Endodermal cell (in vitro differentiated cells): ENCODE results near the gene PATZ1. TPM values are rescaled to one million over a fixed set of nuclear protein-coding genes. Genes with fewer than 3 reads are reported as not detected.
A peak's percentile ranks its signal among the peaks of the same experiment; 100 is the strongest.

ENCODE experiments used
- DNase-seq: peaks from one replicate; pipeline ENCODE4 v3.0.0-alpha.2; 2017
- H3K27ac ChIP-seq: 2 replicates; pipeline ENCODE4 v1.5.1; 2013; ENCODE audit warnings: mild to moderate bottlenecking, low read depth, low read length, moderate library complexity
- H3K27me3 ChIP-seq: 2 replicates; pipeline ENCODE4 v1.6.1; 2013; ENCODE audit warnings: mild to moderate bottlenecking, low read length, moderate library complexity; ENCODE audit not compliant: insufficient read depth, control insufficient read depth, poor library complexity, severe bottlenecking
- H3K36me3 ChIP-seq: 2 replicates; pipeline ENCODE4 v1.7.0; 2013; ENCODE audit warnings: mild to moderate bottlenecking, low read length, moderate library complexity; ENCODE audit not compliant: control insufficient read depth, insufficient read depth
- H3K4me1 ChIP-seq: one replicate; pipeline ENCODE4 v1.7.0; 2013; ENCODE audit warnings: low read length; ENCODE audit not compliant: control insufficient read depth, insufficient read depth
- H3K4me3 ChIP-seq: 2 replicates; pipeline ENCODE4 v1.5.1; 2013; ENCODE audit warnings: mild to moderate bottlenecking, low read length, moderate library complexity
- H3K9ac ChIP-seq: 2 replicates; pipeline ENCODE4 v1.6.1; 2013; ENCODE audit warnings: mild to moderate bottlenecking, low read length, moderate library complexity; ENCODE audit not compliant: poor library complexity, severe bottlenecking; ENCODE audit errors: extremely low read depth
- H3K9me3 ChIP-seq: 2 replicates; pipeline ENCODE4 v1.6.1; 2013; ENCODE audit warnings: mild to moderate bottlenecking, low read length, moderate library complexity; ENCODE audit not compliant: control insufficient read depth
- H3K27ac Mint-ChIP-seq: 2 replicates; pipeline ENCODE4 v1.8.0; 2020; ENCODE audit warnings: mixed read lengths
- H3K27me3 Mint-ChIP-seq: 2 replicates; pipeline ENCODE4 v1.8.0; 2021; ENCODE audit warnings: mild to moderate bottlenecking, mixed read lengths; ENCODE audit not compliant: insufficient read depth
- H3K36me3 Mint-ChIP-seq: 2 replicates; pipeline ENCODE4 v1.8.0; 2020; ENCODE audit warnings: low read depth, mixed read lengths
- H3K4me1 Mint-ChIP-seq: 2 replicates; pipeline ENCODE4 v1.8.0; 2020; ENCODE audit warnings: mixed read lengths
- H3K4me3 Mint-ChIP-seq: 2 replicates; pipeline ENCODE4 v1.8.0; 2020; ENCODE audit warnings: mild to moderate bottlenecking, moderate library complexity, mixed read lengths
- H3K9me3 Mint-ChIP-seq: 2 replicates; pipeline ENCODE4 v1.8.0; 2020; ENCODE audit warnings: mild to moderate bottlenecking, mixed read lengths
- WGBS, 2 experiments: methylation state at CpG; one replicate each; pipeline versions ENCODE4 v1.1.5 to v1.1.7; 2013; ENCODE audit warnings: missing lambda C conversion rate in 2 of 2, mixed read lengths in 1 of 2; ENCODE audit not compliant: insufficient coverage in 1 of 2, insufficient read length in 1 of 2; 5-methylcytosine and 5-hydroxymethylcytosine counted together
- total RNA-seq, 2 donors: library from RNA; stranded (reverse); fragmentation: NEBNext Ultra II Directional in 1 of 2; extraction: Animal tissue kit (Norgen Biotek cat#: 25700) in 1 of 2; gene quantifications; 2 replicates in 1 of 2; 3 replicates in 1 of 2; pipeline ENCODE4 v1.2.1, GENCODE V29; 2021
- TF ChIP-seq, protein P1 (sequence below): fragments of 200-600 bp; sonication (generic); conservative IDR thresholded peaks from 2 replicates; pipeline ENCODE4 v1.5.0; 2021; ENCODE audit warnings: antibody characterized with exemption, mild to moderate bottlenecking

PATZ1 gene
- total RNA-seq, 2 donors from 2014 or later, result 49.2 to 57.1 TPM

DNA sequence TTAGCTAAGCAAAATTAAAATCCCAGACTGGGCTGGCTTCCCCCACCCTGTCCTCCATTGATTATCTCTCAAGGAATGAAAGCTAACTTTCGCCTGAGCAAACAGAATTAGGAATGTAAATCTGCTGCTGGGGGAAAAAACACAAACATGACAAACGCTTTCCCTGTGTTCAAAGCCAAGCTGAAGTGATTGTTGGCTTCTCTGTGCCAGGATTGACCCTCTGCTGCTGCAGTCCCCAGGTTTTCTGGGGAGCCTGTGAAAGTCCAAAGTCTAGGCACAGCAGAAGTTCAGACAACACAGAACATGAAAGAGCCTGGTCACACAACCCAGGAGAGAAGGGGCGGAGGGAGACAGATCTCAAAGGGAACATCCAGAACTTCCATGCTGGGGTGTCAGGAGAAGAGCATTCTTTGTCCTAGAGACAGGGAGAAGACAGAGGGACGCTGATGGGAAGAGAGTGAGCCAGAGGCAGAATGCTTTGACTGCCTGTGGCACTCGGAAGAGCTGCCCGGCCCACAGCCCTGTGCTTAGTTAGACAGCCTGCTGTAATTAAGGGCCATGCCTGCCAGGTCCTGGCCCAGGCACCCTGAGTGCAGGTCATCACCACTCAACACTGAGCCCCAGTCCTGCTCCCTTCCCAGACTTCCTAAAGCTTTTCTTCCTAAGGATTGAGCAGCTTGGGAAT, 6.9 kb downstream of the PATZ1 start:
- no peak overlapping the region for H3K27ac Mint-ChIP-seq
- H3K36me3 ChIP-seq, result peaks cover 90% of the 10 kb centered on the region
- peaks cover 49% of the 10 kb centered on the region for H3K4me1 Mint-ChIP-seq
- H3K4me3 Mint-ChIP-seq, result peak overlapping the region; percentile 16
- peaks cover 17% of the 10 kb centered on the region for H3K4me1 ChIP-seq
- TF ChIP-seq, protein P1, sequence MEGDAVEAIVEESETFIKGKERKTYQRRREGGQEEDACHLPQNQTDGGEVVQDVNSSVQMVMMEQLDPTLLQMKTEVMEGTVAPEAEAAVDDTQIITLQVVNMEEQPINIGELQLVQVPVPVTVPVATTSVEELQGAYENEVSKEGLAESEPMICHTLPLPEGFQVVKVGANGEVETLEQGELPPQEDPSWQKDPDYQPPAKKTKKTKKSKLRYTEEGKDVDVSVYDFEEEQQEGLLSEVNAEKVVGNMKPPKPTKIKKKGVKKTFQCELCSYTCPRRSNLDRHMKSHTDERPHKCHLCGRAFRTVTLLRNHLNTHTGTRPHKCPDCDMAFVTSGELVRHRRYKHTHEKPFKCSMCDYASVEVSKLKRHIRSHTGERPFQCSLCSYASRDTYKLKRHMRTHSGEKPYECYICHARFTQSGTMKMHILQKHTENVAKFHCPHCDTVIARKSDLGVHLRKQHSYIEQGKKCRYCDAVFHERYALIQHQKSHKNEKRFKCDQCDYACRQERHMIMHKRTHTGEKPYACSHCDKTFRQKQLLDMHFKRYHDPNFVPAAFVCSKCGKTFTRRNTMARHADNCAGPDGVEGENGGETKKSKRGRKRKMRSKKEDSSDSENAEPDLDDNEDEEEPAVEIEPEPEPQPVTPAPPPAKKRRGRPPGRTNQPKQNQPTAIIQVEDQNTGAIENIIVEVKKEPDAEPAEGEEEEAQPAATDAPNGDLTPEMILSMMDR, result no peak
- H3K27me3 Mint-ChIP-seq, result no peaks in the 10 kb centered on the region
- no peaks in the 10 kb centered on the region for H3K9me3 ChIP-seq
- WGBS, 2 experiments, result 88 to 89% methylated on average over 5 to 6 of the region's 6 CpGs
- no peak for DNase-seq
- peaks cover 81% of the 10 kb centered on the region for H3K36me3 Mint-ChIP-seq
- no peaks in the 10 kb centered on the region for H3K27me3 ChIP-seq
- H3K9me3 Mint-ChIP-seq, result no peaks in the 10 kb centered on the region
- H3K9ac ChIP-seq, result no peak overlapping the region
- H3K27ac ChIP-seq, result no peak overlapping the region
- H3K4me3 ChIP-seq, result peak overlapping the region; percentile 13

DNA sequence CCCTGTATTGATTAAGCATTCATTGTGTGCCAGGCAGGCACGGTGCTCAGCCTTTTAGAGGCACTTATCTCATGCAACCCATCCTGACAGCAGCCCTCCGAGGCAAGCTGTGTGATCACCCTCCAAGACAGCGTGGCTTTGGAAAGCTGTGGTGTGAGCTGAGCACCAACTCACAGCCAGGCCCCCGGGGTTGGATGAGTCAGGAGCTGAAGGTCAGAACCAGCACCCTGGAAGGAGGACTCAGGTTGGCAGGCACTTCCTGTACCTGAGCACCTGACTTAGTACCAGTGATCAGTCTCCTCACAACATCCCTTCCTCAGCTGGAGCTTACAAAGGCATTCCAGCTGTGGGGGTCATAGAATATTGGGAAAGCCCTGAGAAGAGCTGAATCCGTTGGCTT, 9.0 kb downstream of the PATZ1 start:
- peaks cover 28% of the 10 kb centered on the region for H3K4me1 Mint-ChIP-seq
- peaks cover 83% of the 10 kb centered on the region for H3K36me3 Mint-ChIP-seq
- DNase-seq, result no peak
- H3K27me3 Mint-ChIP-seq, result no peaks in the 10 kb centered on the region
- TF ChIP-seq, protein P1, result no peak
- no peak overlapping the region for H3K27ac Mint-ChIP-seq
- no peak overlapping the region for H3K4me3 Mint-ChIP-seq
- Histone ChIP-seq H3K27ac (no peak overlapping the region), H3K9ac (no peak overlapping the region), H3K9me3 (no peaks in the 10 kb centered on the region), H3K4me1 (peaks cover 10% of the 10 kb centered on the region), H3K36me3 (peaks cover 92% of the 10 kb centered on the region), H3K27me3 (no peaks in the 10 kb centered on the region), H3K4me3 (no peak overlapping the region)
- 89 to 93% methylated on average over 5 of the region's 5 CpGs for WGBS, 2 experiments
- no peaks in the 10 kb centered on the region for H3K9me3 Mint-ChIP-seq

DNA sequence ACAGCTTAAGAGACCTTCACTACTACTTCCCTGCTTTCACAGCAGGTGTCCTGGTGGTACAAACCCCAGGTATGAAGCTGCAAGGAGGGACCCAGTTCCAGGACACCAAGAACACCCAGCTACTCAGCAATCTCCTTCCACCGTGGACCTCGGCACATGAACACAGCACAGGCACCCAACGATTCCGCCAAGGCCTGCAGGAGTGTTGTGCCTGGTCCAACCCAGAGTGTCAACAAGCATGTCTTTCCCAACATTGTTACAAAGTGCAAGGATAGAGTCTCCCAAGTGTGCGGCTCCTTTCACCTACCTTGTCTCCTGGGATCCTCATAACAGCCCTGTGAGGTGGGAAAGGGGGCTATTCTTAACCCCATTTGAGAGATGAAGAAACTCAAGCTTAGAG, 11.8 kb downstream of the PATZ1 start:
- Histone ChIP-seq H3K27me3 (no peaks in the 10 kb centered on the region), H3K9ac (no peak overlapping the region), H3K27ac (no peak overlapping the region), H3K9me3 (no peaks in the 10 kb centered on the region), H3K4me1 (peaks cover 2% of the 10 kb centered on the region), H3K36me3 (peaks cover 91% of the 10 kb centered on the region), H3K4me3 (no peak overlapping the region)
- TF ChIP-seq, protein P1, result no peak
- Mint-ChIP-seq H3K36me3 (peaks cover 88% of the 10 kb centered on the region), H3K27me3 (no peaks in the 10 kb centered on the region), H3K4me1 (peaks cover 5% of the 10 kb centered on the region), H3K4me3 (no peak overlapping the region), H3K9me3 (no peaks in the 10 kb centered on the region), H3K27ac (no peak overlapping the region)
- DNase-seq, result no peak
- WGBS, 2 experiments, result 96 to 97% methylated on average over 5 of the region's 5 CpGs
